ENCODE data around the gene IYD.

IYD gene

GRCh38 chr6:150395388-150396009 is 26.7 kb downstream of the IYD start:
- peak; percentile 41 for DNase-seq

- DNase-seq, result no peak
These were observed 34.8 kb downstream of the IYD start for GRCh38 chr6:150403458-150404246.

GRCh38 chr6:150406948-150407347 is 38.1 kb downstream of the IYD start:
- DNase-seq, result no peak

- no peak for DNase-seq
These were observed 40.0 kb downstream of the IYD start for GRCh38 chr6:150408842-150409241.

GRCh38 chr6:150409576-150410066 is 40.8 kb downstream of the IYD start:
- no peak for DNase-seq

- DNase-seq, result no peak
These were observed 41.6 kb downstream of the IYD start for GRCh38 chr6:150410399-150410798.

- no peak for DNase-seq
These were observed 42.1 kb downstream of the IYD start for GRCh38 chr6:150410906-150411305.

GRCh38 chr6:150412221-150412620 is 43.4 kb downstream of the IYD start:
- DNase-seq, result no peak

GRCh38 chr6:150413198-150413597 is 44.4 kb downstream of the IYD start:
- DNase-seq, result no peak

GRCh38 chr6:150413781-150414281 is 45.0 kb downstream of the IYD start:
- DNase-seq, result no peak

- no peak for DNase-seq
These were observed 47.3 kb downstream of the IYD start for GRCh38 chr6:150416128-150416527.

- no peak for DNase-seq
These were observed 48.4 kb downstream of the IYD start for GRCh38 chr6:150417250-150417649.

- DNase-seq, result peak; percentile 36
These were observed 49.4 kb downstream of the IYD start for GRCh38 chr6:150417899-150418826.

GRCh38 chr6:150418827-150419594 is 50.2 kb downstream of the IYD start:
- peak; percentile 65 for DNase-seq

GRCh38 chr6:150420428-150420827 is 51.6 kb downstream of the IYD start:
- no peak for DNase-seq

- no peak for DNase-seq
These were observed 52.1 kb downstream of the IYD start for GRCh38 chr6:150420926-150421325.

- no peak for DNase-seq
These were observed 56.7 kb downstream of the IYD start for GRCh38 chr6:150425508-150425907.

- DNase-seq, result no peak
These were observed 57.4 kb downstream of the IYD start for GRCh38 chr6:150426198-150426597.

GRCh38 chr6:150427037-150427602 is 58.3 kb downstream of the IYD start:
- no peak for DNase-seq

GRCh38 chr6:150427843-150428242 is 59.0 kb downstream of the IYD start:
- DNase-seq, result no peak

GRCh38 chr6:150430815-150431214 is 62.0 kb downstream of the IYD start:
- no peak for DNase-seq

GRCh38 chr6:150435360-150435759 is 66.5 kb downstream of the IYD start:
- DNase-seq, result no peak

Measured in stimulated activated CD8-positive, alpha-beta memory T cell treated with anti-CD3 and anti-CD28 coated beads, Interleukin-4, amount 100 ng/mL, for 48 hours (primary cell).